NB4 (cell line): ENCODE results near the gene EPB41L2.

Experiments used
- DNase-seq: peaks from one replicate; pipeline ENCODE4 v3.0.0; 2010; ENCODE audit warnings: low read depth
- H3K4me3 ChIP-seq: one replicate; pipeline ENCODE4 v1.5.1; 2011; ENCODE audit warnings: mild to moderate bottlenecking, low read depth, low read length, moderate library complexity
- MAX ChIP-seq: IDR thresholded peaks from 2 replicates; pipeline ENCODE4 v1.6.1; 2011; ENCODE audit warnings: low read depth, low read length
- MYC ChIP-seq: IDR thresholded peaks from 2 replicates; pipeline ENCODE4 v1.6.1; 2011; ENCODE audit warnings: low read depth, low read length
- POLR2A ChIP-seq: IDR thresholded peaks from 2 replicates; pipeline ENCODE4 v1.6.1; 2011; ENCODE audit warnings: mild to moderate bottlenecking; ENCODE audit not compliant: insufficient read length; ENCODE audit errors: extremely low read depth
- TF ChIP-seq, protein P1 (sequence below): IDR thresholded peaks from one replicate; pipeline ENCODE4 v1.5.1; 2012; ENCODE audit warnings: low read depth, low read length

The EPB41L2 gene

GRCh38 chr6:130971504-130971903, 91.5 kb downstream of the EPB41L2 start:
- DNase-seq = no peak
- H3K4me3 ChIP-seq = no peak overlapping the region
- TF ChIP-seq MAX = no peak
- TF ChIP-seq, protein P1, sequence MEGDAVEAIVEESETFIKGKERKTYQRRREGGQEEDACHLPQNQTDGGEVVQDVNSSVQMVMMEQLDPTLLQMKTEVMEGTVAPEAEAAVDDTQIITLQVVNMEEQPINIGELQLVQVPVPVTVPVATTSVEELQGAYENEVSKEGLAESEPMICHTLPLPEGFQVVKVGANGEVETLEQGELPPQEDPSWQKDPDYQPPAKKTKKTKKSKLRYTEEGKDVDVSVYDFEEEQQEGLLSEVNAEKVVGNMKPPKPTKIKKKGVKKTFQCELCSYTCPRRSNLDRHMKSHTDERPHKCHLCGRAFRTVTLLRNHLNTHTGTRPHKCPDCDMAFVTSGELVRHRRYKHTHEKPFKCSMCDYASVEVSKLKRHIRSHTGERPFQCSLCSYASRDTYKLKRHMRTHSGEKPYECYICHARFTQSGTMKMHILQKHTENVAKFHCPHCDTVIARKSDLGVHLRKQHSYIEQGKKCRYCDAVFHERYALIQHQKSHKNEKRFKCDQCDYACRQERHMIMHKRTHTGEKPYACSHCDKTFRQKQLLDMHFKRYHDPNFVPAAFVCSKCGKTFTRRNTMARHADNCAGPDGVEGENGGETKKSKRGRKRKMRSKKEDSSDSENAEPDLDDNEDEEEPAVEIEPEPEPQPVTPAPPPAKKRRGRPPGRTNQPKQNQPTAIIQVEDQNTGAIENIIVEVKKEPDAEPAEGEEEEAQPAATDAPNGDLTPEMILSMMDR = no peak
- TF ChIP-seq POLR2A = no peak
- no peak for TF ChIP-seq MYC

- H3K4me3 ChIP-seq = no peak overlapping the region
- no peak for DNase-seq
- TF ChIP-seq MAX = no peak
- TF ChIP-seq MYC = no peak
- no peak for TF ChIP-seq POLR2A
- TF ChIP-seq, protein P1 = no peak
These were observed 92.1 kb downstream of the EPB41L2 start for GRCh38 chr6:130970839-130971410.

GRCh38 chr6:130969791-130970491, 93.1 kb downstream of the EPB41L2 start:
- TF ChIP-seq MAX = no peak
- no peak for TF ChIP-seq POLR2A
- TF ChIP-seq, protein P1 = no peak
- TF ChIP-seq MYC = no peak
- DNase-seq = no peak
- no peak overlapping the region for H3K4me3 ChIP-seq

- no peak for DNase-seq
- no peak overlapping the region for H3K4me3 ChIP-seq
- TF ChIP-seq, protein P1 = no peak
- TF ChIP-seq MYC = no peak
- TF ChIP-seq POLR2A = no peak
- no peak for TF ChIP-seq MAX
These were observed 93.9 kb downstream of the EPB41L2 start for GRCh38 chr6:130969166-130969565.

DNA sequence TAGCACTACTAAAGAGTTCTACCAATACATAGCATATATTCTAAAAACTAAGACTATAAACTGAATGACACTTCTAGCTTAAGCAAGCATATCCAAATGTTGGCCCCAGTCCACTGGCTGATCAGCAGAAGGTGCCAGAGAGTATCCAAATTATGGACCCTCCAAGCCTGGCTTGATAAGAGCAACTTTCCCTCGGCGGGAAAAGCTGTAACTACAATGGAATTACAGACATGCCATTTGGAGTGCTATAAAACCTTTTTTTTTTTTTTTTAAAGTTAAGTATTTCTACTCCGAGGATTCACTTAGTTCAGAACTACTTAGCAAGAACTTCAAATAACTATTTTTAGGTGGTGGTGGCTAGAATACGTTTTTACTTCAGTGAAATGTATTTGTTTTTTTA, 94.6 kb downstream of the EPB41L2 start:
- H3K4me3 ChIP-seq = no peak overlapping the region
- TF ChIP-seq MAX (no peak), POLR2A (no peak), MYC (no peak)
- TF ChIP-seq, protein P1 = no peak
- DNase-seq = no peak
